ENCODE results near the gene RNASEH2A. TPM values are rescaled to one million over a fixed set of nuclear protein-coding genes. Genes with fewer than 3 reads are reported as not detected.

Gene RNASEH2A
- total and polyA plus RNA-seq, 10 donors = 4.4 to 15.9 (median 11.7) TPM

GRCh38 chr19:12859546-12859945 is 53.2 kb downstream of the RNASEH2A start:
- Histone ChIP-seq H3K27ac (no peak overlapping the region), H3K4me3 (no peak overlapping the region), H3K27me3 (replicated peaks in 1 of 7) (peaks cover 0 to 9% (median 0%) of the 10 kb centered on the region in 7 donors), H3K4me1 (no peaks in the 10 kb centered on the region), H3K9me3 (peaks cover 0 to 27% (median 20%) of the 10 kb centered on the region in 8 donors), H3K36me3 (no peaks in the 10 kb centered on the region)
- 59 to 70% (median 65%) methylated on average over 7 of the region's 7 CpGs for WGBS, 5 donors
- intact Hi-C loops (cut with DNase I; ENCODE audit: low total_unique reads) = no loop called here
- DNase-seq = no peak
- TF ChIP-seq POLR2A (IDR thresholded peaks at IDR 0.05) (no peak), CTCF (IDR thresholded peaks at IDR 0.05 in 8 of 11, conservative IDR thresholded peaks at IDR 0.05 in 3 of 11) (no peak), POLR2AphosphoS5 (IDR thresholded peaks at IDR 0.05) (no peak)

Small RNAs within 50 kb of the gene (microRNA-seq; reads per million reads assigned to microRNA genes)
- gene MIR5684 = 0 reads per million in 3 donors
- 0 to 0.35 (median 0) reads per million in 3 donors for gene MIR6794

Small RNAs within 50 kb of the gene (small RNA-seq; reads per million reads assigned to genes)
- gene MIR5684 (0 reads per million in 4 donors), gene MIR6794 (0 reads per million in 4 donors)

Other genes starting within 250 kb of the RNASEH2A start
- 10 to 100 TPM; 11.6 to 21.7 (median 15.4) TPM for gene ZNF490, start 195.8 kb upstream of the RNASEH2A start, total RNA-seq
- 1 to 10 TPM in 1 of 3 donors, under 1 TPM in 2; 0.77 to 1.1 (median 0.93) TPM for gene ZNF490, start 195.8 kb upstream of the RNASEH2A start, polyA plus RNA-seq
- gene ZNF791, start 195.7 kb upstream of the RNASEH2A start, total RNA-seq = 10 to 100 TPM; 27.8 to 64.9 (median 33.4) TPM
- gene ZNF791, start 195.7 kb upstream of the RNASEH2A start, polyA plus RNA-seq = 10 to 100 TPM in 1 of 3 donors, 1 to 10 TPM in 2; 6.8 to 11.1 (median 7.3) TPM
- 100 to 1,000 TPM; 145 to 288 (median 218) TPM for gene MAN2B1, start 139.8 kb upstream of the RNASEH2A start, total RNA-seq
- gene MAN2B1, start 139.8 kb upstream of the RNASEH2A start, polyA plus RNA-seq = 100 to 1,000 TPM in 1 of 3 donors, 10 to 100 TPM in 2; 50.6 to 122 (median 83.3) TPM
- gene WDR83, start 139.8 kb upstream of the RNASEH2A start, total RNA-seq = 10 to 100 TPM in 6 of 7 donors, 1 to 10 TPM in 1; 6.4 to 15.7 (median 12.9) TPM
- gene WDR83, start 139.8 kb upstream of the RNASEH2A start, polyA plus RNA-seq = 10 to 100 TPM; 17.0 to 19.5 (median 19.0) TPM
- 100 to 1,000 TPM in 3 of 7 donors, 10 to 100 TPM in 4; 86.8 to 158 (median 96.0) TPM for gene DHPS, start 124.7 kb upstream of the RNASEH2A start, total RNA-seq
- gene DHPS, start 124.7 kb upstream of the RNASEH2A start, polyA plus RNA-seq = 10 to 100 TPM; 55.1 to 76.6 (median 59.3) TPM
- not detected for gene GNG14, start 118.6 kb upstream of the RNASEH2A start, total RNA-seq
- gene GNG14, start 118.6 kb upstream of the RNASEH2A start, polyA plus RNA-seq = not detected
- 1 to 10 TPM; 1.7 to 5.3 (median 3.8) TPM for gene FBXW9, start 110.0 kb upstream of the RNASEH2A start, total RNA-seq
- gene FBXW9, start 110.0 kb upstream of the RNASEH2A start, polyA plus RNA-seq = 1 to 10 TPM; 4.8 to 7.4 (median 5.2) TPM
- gene TNPO2, start 82.7 kb upstream of the RNASEH2A start, total RNA-seq = 10 to 100 TPM; 47.5 to 83.6 (median 61.5) TPM
- 10 to 100 TPM; 15.8 to 30.4 (median 22.9) TPM for gene TNPO2, start 82.7 kb upstream of the RNASEH2A start, polyA plus RNA-seq
- gene TRIR, start 71.9 kb upstream of the RNASEH2A start, total RNA-seq = 100 to 1,000 TPM; 127 to 225 (median 150) TPM
- 100 to 1,000 TPM; 346 to 403 (median 386) TPM for gene TRIR, start 71.9 kb upstream of the RNASEH2A start, polyA plus RNA-seq
- gene GET3, start 69.1 kb upstream of the RNASEH2A start, total RNA-seq = 10 to 100 TPM; 32.7 to 50.7 (median 38.4) TPM
- gene GET3, start 69.1 kb upstream of the RNASEH2A start, polyA plus RNA-seq = 10 to 100 TPM; 35.4 to 68.0 (median 52.8) TPM
- gene BEST2, start 54.8 kb upstream of the RNASEH2A start, total RNA-seq = not detected
- not detected for gene BEST2, start 54.8 kb upstream of the RNASEH2A start, polyA plus RNA-seq
- gene HOOK2, start 31.0 kb upstream of the RNASEH2A start, total RNA-seq = 10 to 100 TPM; 14.8 to 27.4 (median 25.2) TPM
- 10 to 100 TPM in 2 of 3 donors, 1 to 10 TPM in 1; 7.1 to 24.3 (median 20.5) TPM for gene HOOK2, start 31.0 kb upstream of the RNASEH2A start, polyA plus RNA-seq
- gene JUNB, start 15.1 kb upstream of the RNASEH2A start, total RNA-seq = 100 to 1,000 TPM; 102 to 363 (median 189) TPM
- gene JUNB, start 15.1 kb upstream of the RNASEH2A start, polyA plus RNA-seq = 100 to 1,000 TPM in 1 of 3 donors, 10 to 100 TPM in 2; 57.5 to 118 (median 64.0) TPM
- gene PRDX2, start 4.8 kb upstream of the RNASEH2A start, total RNA-seq = 100 to 1,000 TPM in 6 of 7 donors, 10 to 100 TPM in 1; 97.9 to 203 (median 140) TPM
- gene PRDX2, start 4.8 kb upstream of the RNASEH2A start, polyA plus RNA-seq = 100 to 1,000 TPM in 2 of 3 donors, 10 to 100 TPM in 1; 78.3 to 123 (median 108) TPM
- 1 to 10 TPM in 4 of 7 donors, not detected in 3; 1.1 to 4.8 (median 3.4) TPM for gene THSD8, start 4.5 kb upstream of the RNASEH2A start, total RNA-seq
- gene THSD8, start 4.5 kb upstream of the RNASEH2A start, polyA plus RNA-seq = 1 to 10 TPM; 5.2 to 9.1 (median 5.7) TPM
- not detected for gene RTBDN, start 28.0 kb downstream of the RNASEH2A start, total RNA-seq
- not detected for gene RTBDN, start 28.0 kb downstream of the RNASEH2A start, polyA plus RNA-seq
- gene MAST1, start 31.9 kb downstream of the RNASEH2A start, total RNA-seq = under 1 TPM in 6 of 7 donors, not detected in 1; 0.23 to 0.65 (median 0.33) TPM
- gene MAST1, start 31.9 kb downstream of the RNASEH2A start, polyA plus RNA-seq = under 1 TPM in 2 of 3 donors, not detected in 1; 0.12 to 0.32 TPM
- gene DNASE2, start 74.9 kb downstream of the RNASEH2A start, total RNA-seq = 10 to 100 TPM; 20.4 to 36.1 (median 24.4) TPM
- gene DNASE2, start 74.9 kb downstream of the RNASEH2A start, polyA plus RNA-seq = 10 to 100 TPM; 19.5 to 33.9 (median 28.1) TPM
- 10 to 100 TPM in 1 of 7 donors, 1 to 10 TPM in 3, under 1 TPM in 2, not detected in 1; 0.44 to 13.0 (median 2.7) TPM for gene KLF1, start 80.6 kb downstream of the RNASEH2A start, total RNA-seq
- gene KLF1, start 80.6 kb downstream of the RNASEH2A start, polyA plus RNA-seq = under 1 TPM; 0.13 to 0.67 (median 0.33) TPM
- 10 to 100 TPM; 19.0 to 48.4 (median 29.3) TPM for gene GCDH, start 84.6 kb downstream of the RNASEH2A start, total RNA-seq
- 10 to 100 TPM; 16.3 to 29.4 (median 20.1) TPM for gene GCDH, start 84.6 kb downstream of the RNASEH2A start, polyA plus RNA-seq
- gene SYCE2, start 112.7 kb downstream of the RNASEH2A start, total RNA-seq = under 1 TPM in 1 of 7 donors, not detected in 6; 0.74 TPM
- under 1 TPM; 0.29 to 0.85 (median 0.30) TPM for gene SYCE2, start 112.7 kb downstream of the RNASEH2A start, polyA plus RNA-seq
- gene FARSA, start 127.1 kb downstream of the RNASEH2A start, total RNA-seq = 10 to 100 TPM; 32.8 to 49.9 (median 42.2) TPM
- 10 to 100 TPM; 25.1 to 55.4 (median 36.3) TPM for gene FARSA, start 127.1 kb downstream of the RNASEH2A start, polyA plus RNA-seq
- 100 to 1,000 TPM; 306 to 828 (median 571) TPM for gene CALR, start 132.0 kb downstream of the RNASEH2A start, total RNA-seq
- 100 to 1,000 TPM; 150 to 194 (median 193) TPM for gene CALR, start 132.0 kb downstream of the RNASEH2A start, polyA plus RNA-seq
- gene RAD23A, start 139.3 kb downstream of the RNASEH2A start, total RNA-seq = 100 to 1,000 TPM in 1 of 7 donors, 10 to 100 TPM in 6; 80.4 to 109 (median 90.8) TPM
- gene RAD23A, start 139.3 kb downstream of the RNASEH2A start, polyA plus RNA-seq = 100 to 1,000 TPM in 2 of 3 donors, 10 to 100 TPM in 1; 88.6 to 134 (median 115) TPM
- gene GADD45GIP1, start 150.6 kb downstream of the RNASEH2A start, total RNA-seq = 10 to 100 TPM; 12.8 to 33.4 (median 15.8) TPM
- 10 to 100 TPM; 39.7 to 47.9 (median 40.8) TPM for gene GADD45GIP1, start 150.6 kb downstream of the RNASEH2A start, polyA plus RNA-seq
- not detected for gene DAND5, start 163.0 kb downstream of the RNASEH2A start, total RNA-seq
- gene DAND5, start 163.0 kb downstream of the RNASEH2A start, polyA plus RNA-seq = not detected
- 10 to 100 TPM; 12.3 to 41.4 (median 26.7) TPM for gene NFIX, start 188.9 kb downstream of the RNASEH2A start, total RNA-seq
- gene NFIX, start 188.9 kb downstream of the RNASEH2A start, polyA plus RNA-seq = 1 to 10 TPM; 1.1 to 7.7 (median 1.5) TPM